B cell (primary cell): ENCODE results near the gene CKAP5. TPM values are rescaled to one million over a fixed set of nuclear protein-coding genes. Genes with fewer than 3 reads are reported as not detected.

Experiments
- ATAC-seq: fragments of 200-7000 bp; cut with Tn5 transposase; one replicate; pipeline ENCODE4 v1.10.0; 2021; ENCODE audit warnings: low read depth, mild to moderate bottlenecking, moderate number of reproducible peaks, moderate library complexity
- CTCF ChIA-PET: fragments of 350-600 bp; sonication (Branson Sonifier 250); formaldehyde crosslinking; loops from one replicate; lab custom pipeline; 2021; ENCODE audit warnings: antibody characterized with exemption, inconsistent platforms; lab: Charles Lee
- POLR2A ChIA-PET: fragments of 350-600 bp; sonication (Branson Sonifier 250); formaldehyde crosslinking; loops from one replicate; lab custom pipeline; 2021; ENCODE audit warnings: antibody characterized with exemption; lab: Charles Lee
- DNase-seq: peaks from one replicate; pipeline ENCODE4 v3.0.0; 2013
- H2AFZ ChIP-seq: 2 replicates; pipeline ENCODE4 v1.6.1; 2012; ENCODE audit warnings: mild to moderate bottlenecking, low read depth, low read length; ENCODE audit not compliant: insufficient read depth, poor library complexity, severe bottlenecking
- H3K27ac ChIP-seq, 2 donors: 1 replicate in 1 of 2; 2 replicates in 1 of 2; pipeline ENCODE4 v1.5.1; 2012 to 2013; ENCODE audit warnings: low read length in 2 of 2, mild to moderate bottlenecking in 2 of 2, moderate library complexity in 1 of 2
- H3K27me3 ChIP-seq, 4 experiments: fragments of 200-600 bp in 1 of 4; sonication (generic) in 1 of 4; replicated peaks in 1 of 4; 1 replicate in 2 of 4; 2 replicates in 2 of 4; pipeline versions ENCODE4 v1.6.1 to v1.7.0; 2013 to 2016; ENCODE audit warnings: low read length in 3 of 4, mild to moderate bottlenecking in 2 of 4, mixed read lengths in 1 of 4, moderate library complexity in 1 of 4; ENCODE audit not compliant: insufficient read depth in 4 of 4, control insufficient read depth in 3 of 4; ENCODE audit errors: control extremely low read depth in 1 of 4
- H3K36me3 ChIP-seq, 2 experiments: replicated peaks in 1 of 2; 1 replicate in 1 of 2; 2 replicates in 1 of 2; pipeline versions ENCODE4 v1.6.1 to v1.7.1; 2013; ENCODE audit warnings: low read length in 1 of 2; ENCODE audit not compliant: insufficient read depth in 2 of 2, control insufficient read depth in 1 of 2; ENCODE audit errors: control extremely low read depth in 1 of 2, extremely low read depth in 1 of 2
- H3K4me1 ChIP-seq, 2 donors: fragments of 200-600 bp in 1 of 2; sonication (generic) in 1 of 2; 1 replicate in 1 of 2; 2 replicates in 1 of 2; pipeline versions ENCODE4 v1.5.1 to v1.6.1; 2013 to 2017; ENCODE audit warnings: low read length in 2 of 2; ENCODE audit not compliant: control insufficient read depth in 2 of 2, insufficient read depth in 2 of 2
- H3K4me2 ChIP-seq: replicated peaks from 2 replicates; pipeline ENCODE3; 2012; ENCODE audit warnings: mild to moderate bottlenecking, low read depth, low read length; ENCODE audit not compliant: poor library complexity, severe bottlenecking
- H3K4me3 ChIP-seq, 5 experiments: fragments of 200-600 bp in 1 of 5; sonication (generic) in 1 of 5; 1 replicate in 3 of 5; 2 replicates in 2 of 5; pipeline versions ENCODE4 v1.5.1 to v1.7.0; 2011 to 2016; ENCODE audit warnings: low read length in 4 of 5, mild to moderate bottlenecking in 4 of 5, low read depth in 2 of 5, control low read depth in 1 of 5, moderate library complexity in 1 of 5; ENCODE audit not compliant: insufficient read depth in 1 of 5; ENCODE audit errors: control extremely low read depth in 1 of 5, extremely low read depth in 1 of 5
- H3K79me2 ChIP-seq: fragments of 200-600 bp; sonication (generic); one replicate; pipeline ENCODE4 v1.6.0; 2016; ENCODE audit warnings: low read length; ENCODE audit not compliant: control insufficient read depth, insufficient read depth
- H3K9ac ChIP-seq: fragments of 200-600 bp; sonication (generic); 2 replicates; pipeline ENCODE4 v1.6.1; 2017; ENCODE audit warnings: mild to moderate bottlenecking, low read length, moderate library complexity
- H3K9me3 ChIP-seq, 3 donors: one replicate each; pipeline versions ENCODE4 v1.6.1 to v1.7.1; 2013; ENCODE audit warnings: low read length in 2 of 3; ENCODE audit not compliant: control insufficient read depth in 2 of 3, insufficient read depth in 1 of 3; ENCODE audit errors: control extremely low read depth in 1 of 3
- H4K20me1 ChIP-seq: 2 replicates; pipeline ENCODE4 v1.6.0; 2012; ENCODE audit warnings: mild to moderate bottlenecking, low read length; ENCODE audit not compliant: insufficient read depth, control insufficient read depth, poor library complexity, severe bottlenecking
- H3K27ac Mint-ChIP-seq: one replicate; pipeline ENCODE4 v1.8.0; 2021; ENCODE audit warnings: mixed read lengths
- H3K27me3 Mint-ChIP-seq: one replicate; pipeline ENCODE4 v1.8.0; 2021; ENCODE audit warnings: mixed read lengths
- H3K4me1 Mint-ChIP-seq: one replicate; pipeline ENCODE4 v1.8.0; 2021; ENCODE audit warnings: mixed read lengths
- H3K4me3 Mint-ChIP-seq: one replicate; pipeline ENCODE4 v1.8.0; 2021; ENCODE audit warnings: mixed read lengths
- H3K9me3 Mint-ChIP-seq: one replicate; pipeline ENCODE4 v1.8.0; 2022; ENCODE audit warnings: mixed read lengths; ENCODE audit not compliant: insufficient read depth
- EZH2 ChIP-seq: IDR thresholded peaks from 2 replicates; pipeline ENCODE4 v1.6.1; 2012; ENCODE audit warnings: borderline replicate concordance, low read depth, mild to moderate bottlenecking, moderate library complexity, low read length; ENCODE audit not compliant: insufficient read depth, poor library complexity, severe bottlenecking
- WGBS: methylation state at CpG from one replicate; pipeline ENCODE4 v1.1.5; 2013; ENCODE audit warnings: missing lambda C conversion rate; ENCODE audit not compliant: insufficient coverage; 5-methylcytosine and 5-hydroxymethylcytosine counted together
- intact Hi-C: fragments of 100-400 bp; cut with micrococcal nuclease; formaldehyde crosslinking; loops from one replicate; pipeline ENCODE4 v1.10.0; 2022
- polyA plus RNA-seq: library from polyadenylated mRNA; depleted of rRNA; stranded (reverse); fragments of >200 nt; gene quantifications from 2 replicates; pipeline ENCODE4 v1.2.3, GENCODE V29; 2012
- total RNA-seq, 2 donors: library from RNA; stranded (reverse); fragments of 120-200 nt in 1 of 2; gene quantifications; 1 replicate in 1 of 2; 2 replicates in 1 of 2; pipeline versions ENCODE4 v1.2.3 to v1.2.4, GENCODE V29; 2013 to 2022
- TF ChIP-seq, protein P1 (sequence below): fragments of 200-600 bp; IDR thresholded peaks from one replicate; pipeline ENCODE4 v1.8.0; 2022; ENCODE audit warnings: antibody characterized with exemption, mild to moderate bottlenecking

Gene CKAP5
- total and polyA plus RNA-seq, 2 donors (not counting 1 experiment from before 2014, with no cell fraction given) = 7.3 to 54.3 TPM

- Mint-ChIP-seq H3K9me3 (no peaks in the 10 kb centered on the region), H3K27ac (no peak overlapping the region), H3K4me3 (no peak overlapping the region), H3K4me1 (no peaks in the 10 kb centered on the region), H3K27me3 (no peaks in the 10 kb centered on the region)
- Histone ChIP-seq H3K4me3 (no peak overlapping the region), H3K9me3 (no peaks in the 10 kb centered on the region), H3K4me2 (no peak overlapping the region), H3K4me1 (no peaks in the 10 kb centered on the region), H3K36me3 (peaks cover 2 to 42% of the 10 kb centered on the region in 2 experiments), H3K79me2 (no peaks in the 10 kb centered on the region), H3K9ac (no peak overlapping the region), H4K20me1 (no peaks in the 10 kb centered on the region), H3K27me3 (no peaks in the 10 kb centered on the region), H2AFZ (no peak overlapping the region), H3K27ac (no peak overlapping the region)
- POLR2A ChIA-PET = no interaction called here
- ATAC-seq (no peak), DNase-seq (no peak)
- WGBS = 96% methylated on average over 3 of the region's 12 CpGs
- CTCF ChIA-PET = interaction anchor here (0.7 kb wide), 1 partner anchor 9 kb away, joined by 3 read pairs; no protein-coding TSS in a partner anchor
- intact Hi-C loops = no loop called here
- TF ChIP-seq, protein P1, sequence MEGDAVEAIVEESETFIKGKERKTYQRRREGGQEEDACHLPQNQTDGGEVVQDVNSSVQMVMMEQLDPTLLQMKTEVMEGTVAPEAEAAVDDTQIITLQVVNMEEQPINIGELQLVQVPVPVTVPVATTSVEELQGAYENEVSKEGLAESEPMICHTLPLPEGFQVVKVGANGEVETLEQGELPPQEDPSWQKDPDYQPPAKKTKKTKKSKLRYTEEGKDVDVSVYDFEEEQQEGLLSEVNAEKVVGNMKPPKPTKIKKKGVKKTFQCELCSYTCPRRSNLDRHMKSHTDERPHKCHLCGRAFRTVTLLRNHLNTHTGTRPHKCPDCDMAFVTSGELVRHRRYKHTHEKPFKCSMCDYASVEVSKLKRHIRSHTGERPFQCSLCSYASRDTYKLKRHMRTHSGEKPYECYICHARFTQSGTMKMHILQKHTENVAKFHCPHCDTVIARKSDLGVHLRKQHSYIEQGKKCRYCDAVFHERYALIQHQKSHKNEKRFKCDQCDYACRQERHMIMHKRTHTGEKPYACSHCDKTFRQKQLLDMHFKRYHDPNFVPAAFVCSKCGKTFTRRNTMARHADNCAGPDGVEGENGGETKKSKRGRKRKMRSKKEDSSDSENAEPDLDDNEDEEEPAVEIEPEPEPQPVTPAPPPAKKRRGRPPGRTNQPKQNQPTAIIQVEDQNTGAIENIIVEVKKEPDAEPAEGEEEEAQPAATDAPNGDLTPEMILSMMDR = no peak
- no peak for TF ChIP-seq EZH2
These were observed 104.2 kb downstream of the CKAP5 start for GRCh38 chr11:46741600-46742484.

DNA sequence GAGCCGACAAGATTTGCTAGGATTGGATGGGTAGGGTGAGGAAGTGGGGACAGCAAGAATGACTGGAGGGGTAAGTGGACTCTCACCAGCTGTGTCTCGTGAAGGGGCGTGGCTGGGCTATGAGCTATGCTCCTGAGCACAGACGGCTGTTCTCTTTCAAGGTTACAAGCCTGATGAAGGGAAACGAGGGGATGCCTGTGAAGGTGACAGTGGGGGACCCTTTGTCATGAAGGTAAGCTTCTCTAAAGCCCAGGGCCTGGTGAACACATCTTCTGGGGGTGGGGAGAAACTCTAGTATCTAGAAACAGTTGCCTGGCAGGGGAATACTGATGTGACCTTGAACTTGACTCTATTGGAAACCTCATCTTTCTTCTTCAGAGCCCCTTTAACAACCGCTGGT, 107.2 kb downstream of the CKAP5 start:
- intact Hi-C loops = no loop called here
- Histone ChIP-seq H3K36me3 (peaks cover 2 to 22% of the 10 kb centered on the region in 2 experiments), H3K4me3 (no peak overlapping the region), H2AFZ (no peak overlapping the region), H3K9me3 (no peaks in the 10 kb centered on the region), H3K27me3 (no peaks in the 10 kb centered on the region), H3K9ac (no peak overlapping the region), H3K4me1 (no peaks in the 10 kb centered on the region), H3K27ac (no peak overlapping the region), H3K4me2 (no peak overlapping the region), H3K79me2 (no peaks in the 10 kb centered on the region), H4K20me1 (no peaks in the 10 kb centered on the region)
- CTCF ChIA-PET = no interaction called here
- 91% methylated on average over 5 of the region's 6 CpGs for WGBS
- Mint-ChIP-seq H3K27me3 (no peaks in the 10 kb centered on the region), H3K9me3 (no peaks in the 10 kb centered on the region), H3K4me3 (no peak overlapping the region), H3K4me1 (no peaks in the 10 kb centered on the region), H3K27ac (no peak overlapping the region)
- DNase-seq = no peak
- no peak for TF ChIP-seq EZH2
- TF ChIP-seq, protein P1 = no peak
- ATAC-seq = no peak
- POLR2A ChIA-PET = no interaction called here
